Activated gamma-delta T cell treated with Interleukin-2 at 50 U/mL for 16 hours (primary cell): Measurements from ENCODE around the gene ARHGAP21.
A peak's percentile ranks its signal among the peaks of the same experiment; 100 is the strongest.
"Not testable (repeated sequence)": the region's sequence is repeated elsewhere in the genome, so short reads cannot be mapped to it uniquely, and the experiment has no call there.

Source experiments
- DNase-seq: peaks from one replicate; pipeline ENCODE4 v3.0.0-alpha.2; 2020

The ARHGAP21 gene

DNA sequence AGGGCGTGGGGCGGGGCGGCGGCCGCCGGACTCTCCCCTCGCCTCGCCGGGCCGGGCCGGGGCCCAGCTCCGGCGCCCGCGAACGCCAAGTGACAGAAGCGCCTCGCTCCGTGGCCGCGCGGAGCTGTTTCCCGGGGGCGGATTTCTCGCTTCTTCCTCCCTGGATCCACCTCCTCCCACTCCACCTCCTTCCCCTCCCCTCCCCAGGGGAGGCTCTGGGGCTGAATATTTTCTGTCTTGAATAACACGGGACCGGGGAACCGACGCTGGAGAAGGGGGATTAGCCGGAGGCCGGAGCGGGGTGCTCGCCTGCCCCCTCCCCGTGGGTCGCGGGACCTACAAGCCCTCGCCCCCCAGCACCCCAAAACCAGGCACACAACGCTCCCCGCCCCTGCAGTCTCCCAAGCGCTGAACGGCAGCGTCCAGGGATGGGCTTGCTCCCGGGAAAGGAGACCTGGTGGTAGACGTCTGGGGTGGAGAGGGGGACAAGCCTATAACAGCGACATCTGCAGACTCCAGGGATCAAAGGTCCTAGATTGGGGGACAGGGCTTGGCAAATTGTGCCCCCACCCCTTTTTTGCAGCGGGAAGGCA lies at the start of gene ARHGAP21:
ARHGAP21 (minus strand) TSS at position 100 of the 593 bp plus-strand sequence. CDS start 1,988 bp downstream, outside the sequence.
- peak; percentile 16 for DNase-seq

DNA sequence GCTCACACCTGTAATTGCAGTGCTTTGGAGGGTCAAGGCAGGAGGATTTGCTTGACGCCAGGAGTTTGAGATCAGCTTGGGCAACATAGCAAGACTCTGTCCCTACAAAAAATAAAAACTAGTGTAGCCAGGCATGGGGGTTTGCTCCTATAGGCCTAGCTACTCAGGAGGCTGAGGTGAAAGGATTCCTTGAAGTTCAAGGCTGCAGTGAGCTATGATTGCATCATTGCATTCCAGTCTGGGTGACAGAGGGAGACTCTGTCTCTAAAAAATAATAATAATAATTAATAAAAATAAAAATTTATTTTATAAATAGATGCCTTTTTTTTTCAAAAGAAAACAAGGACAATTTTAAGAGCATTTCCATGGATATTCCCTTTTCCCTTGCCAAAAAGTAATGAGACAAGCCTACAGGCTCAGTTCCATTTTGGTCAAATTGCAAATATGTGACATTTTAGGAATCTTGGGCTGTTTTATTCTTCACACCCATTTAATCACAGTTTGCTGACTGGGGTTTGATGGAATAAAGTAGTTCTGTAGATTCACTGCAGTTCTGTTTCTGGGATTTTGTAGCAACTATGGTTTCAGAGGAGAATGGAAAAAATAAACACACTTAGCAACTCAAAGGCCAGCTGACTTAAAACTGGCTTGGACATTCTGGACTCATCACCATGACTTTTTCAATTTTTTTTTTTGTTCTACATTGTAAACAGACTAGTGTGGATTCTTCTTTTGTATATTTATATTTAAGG lies 48.4 kb upstream of the ARHGAP21 start:
- no peak for DNase-seq

DNA sequence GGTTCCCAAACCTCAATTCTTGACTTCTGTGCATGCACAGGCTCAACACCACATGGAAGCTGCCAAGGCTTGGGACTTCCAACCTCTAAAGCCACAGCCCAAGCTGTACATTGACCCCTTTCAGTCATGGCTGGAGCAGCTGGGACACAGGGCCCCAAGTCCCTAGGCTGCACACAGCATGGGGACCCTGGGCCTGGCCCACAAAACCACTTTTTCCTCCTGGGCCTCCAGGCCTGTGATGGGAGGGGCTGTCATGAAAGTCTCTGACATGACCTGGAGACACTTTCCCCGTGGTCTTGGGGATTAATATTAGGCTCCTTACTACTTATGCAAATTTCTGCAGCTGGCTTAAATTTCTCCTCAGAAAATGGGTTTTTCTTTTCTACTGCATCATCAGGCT lies 41.3 kb upstream of the ARHGAP21 start:
- not testable (repeated sequence) for DNase-seq

DNA sequence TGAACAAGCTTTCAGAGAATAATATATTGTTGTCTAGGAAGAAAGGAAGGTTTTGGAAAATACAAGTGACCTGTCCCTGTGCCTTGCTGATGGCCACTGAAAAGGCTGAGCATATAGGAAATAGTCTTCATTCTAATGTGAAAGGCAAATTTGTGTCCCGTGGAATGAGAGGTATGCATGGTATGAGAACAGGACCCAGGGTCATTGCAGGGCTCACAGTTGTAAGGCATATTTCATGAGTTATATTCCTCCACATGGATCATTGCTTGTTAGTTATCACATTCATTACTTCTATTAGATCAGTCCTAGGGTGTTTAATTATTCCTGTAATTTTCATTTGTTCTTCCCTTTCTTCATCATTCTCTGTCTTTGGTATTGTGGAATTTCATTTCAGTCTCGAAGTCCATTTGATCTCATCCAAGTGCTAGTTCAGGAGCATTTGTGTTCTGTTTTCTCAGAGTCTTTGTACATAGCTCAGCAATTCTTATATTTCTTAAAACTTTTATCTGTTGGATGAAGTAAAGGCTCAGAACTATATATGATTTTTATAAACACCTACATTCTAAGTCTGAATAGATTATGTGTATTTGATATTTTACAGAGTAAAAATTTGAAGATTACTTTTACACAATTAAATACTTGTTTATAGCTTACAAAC lies 39.4 kb upstream of the ARHGAP21 start:
- DNase-seq: no peak

DNA sequence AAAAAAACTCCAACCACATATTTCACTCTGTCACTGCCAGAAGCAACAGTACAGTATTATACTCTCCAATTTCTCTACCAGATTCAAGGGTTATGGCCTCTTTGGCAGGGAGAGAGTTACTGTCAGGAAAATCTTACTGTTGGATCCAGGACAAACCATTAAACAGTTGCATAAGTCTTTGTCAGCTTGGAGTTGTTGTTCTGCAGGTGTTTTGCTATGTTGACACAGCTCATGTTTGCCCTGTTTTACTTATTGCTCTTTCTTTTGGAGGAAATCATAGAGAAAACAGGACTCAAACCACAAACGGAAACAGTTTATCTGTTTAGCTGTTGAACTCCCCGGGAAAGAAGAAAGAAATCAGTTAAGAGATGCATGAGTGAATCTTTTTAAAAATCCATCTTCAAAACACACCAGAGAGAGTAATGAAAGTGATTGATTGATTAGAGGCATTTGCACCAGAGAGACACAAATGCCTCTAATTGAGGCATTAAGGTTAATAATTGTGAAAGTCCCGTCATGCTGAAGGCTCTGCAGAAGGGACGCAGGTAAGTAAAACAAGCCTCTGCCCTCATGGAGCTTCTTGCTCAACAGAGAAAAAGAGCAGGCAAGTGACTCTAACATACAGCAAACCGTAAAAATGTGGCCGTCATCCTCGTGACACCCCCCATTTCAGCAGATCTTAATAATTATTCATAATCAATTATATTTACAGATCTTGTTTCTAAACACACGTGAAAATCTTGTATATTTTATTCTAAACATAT lies 38.7 kb upstream of the ARHGAP21 start:
- no peak for DNase-seq

DNA sequence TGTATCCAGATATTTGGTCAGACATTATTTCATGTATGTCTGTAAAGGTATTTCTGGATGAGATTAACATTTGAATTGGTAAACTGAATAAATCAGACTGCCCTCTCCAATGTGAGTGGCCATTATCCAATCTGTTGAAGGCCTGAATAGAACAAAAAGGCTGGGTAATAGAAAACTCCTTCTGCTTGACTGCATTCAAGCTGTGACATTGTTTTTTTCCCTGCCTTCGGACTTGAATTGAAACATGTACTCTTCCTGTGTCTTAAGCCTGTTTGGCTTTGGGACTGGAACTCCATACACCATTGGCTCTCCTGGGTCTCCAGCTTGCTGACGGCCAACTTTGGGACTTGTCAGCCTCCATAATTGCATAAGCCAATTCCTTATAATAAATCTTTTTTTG lies 36.0 kb upstream of the ARHGAP21 start:
- no peak for DNase-seq

DNA sequence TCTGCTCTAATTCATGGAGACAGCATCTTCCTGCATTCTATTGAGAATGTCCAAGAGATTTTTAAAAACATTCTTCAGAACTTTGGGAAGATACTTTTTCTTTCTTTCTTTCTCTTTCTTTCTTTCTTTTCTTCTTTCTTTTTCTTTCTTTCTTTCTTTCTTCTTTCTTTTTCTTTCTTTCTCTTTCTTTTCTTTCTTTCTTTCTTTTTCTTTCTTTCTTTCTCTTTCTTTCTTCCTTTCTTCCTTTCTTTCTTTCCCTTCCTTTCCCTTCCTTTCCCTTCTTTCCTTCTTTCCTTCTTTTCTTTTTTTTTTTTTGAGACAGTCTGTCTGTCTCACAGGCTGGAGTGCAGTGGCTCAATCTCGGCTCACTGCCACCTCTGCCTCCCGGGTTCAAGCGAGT lies 34.6 kb upstream of the ARHGAP21 start:
- DNase-seq: not testable (repeated sequence)

DNA sequence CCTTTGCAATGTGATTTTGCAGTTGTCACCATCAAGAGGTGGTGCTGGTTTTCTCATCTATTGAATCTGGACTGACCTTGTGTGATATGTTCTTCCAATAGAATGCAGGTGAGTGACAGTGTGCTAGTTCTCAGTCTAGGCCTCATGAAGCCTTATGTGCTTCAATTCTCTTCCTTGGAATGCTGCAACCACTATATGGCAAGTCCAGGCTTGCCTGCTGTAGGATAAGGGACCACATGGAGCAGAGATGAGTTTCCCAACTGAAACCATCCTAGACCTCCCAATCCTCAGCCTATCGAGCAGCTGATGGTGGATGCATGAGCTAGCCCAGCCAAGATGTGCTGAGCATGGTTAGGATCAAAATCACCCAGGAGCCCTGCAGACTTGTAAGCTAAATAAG lies 32.6 kb upstream of the ARHGAP21 start:
- DNase-seq: no peak

DNA sequence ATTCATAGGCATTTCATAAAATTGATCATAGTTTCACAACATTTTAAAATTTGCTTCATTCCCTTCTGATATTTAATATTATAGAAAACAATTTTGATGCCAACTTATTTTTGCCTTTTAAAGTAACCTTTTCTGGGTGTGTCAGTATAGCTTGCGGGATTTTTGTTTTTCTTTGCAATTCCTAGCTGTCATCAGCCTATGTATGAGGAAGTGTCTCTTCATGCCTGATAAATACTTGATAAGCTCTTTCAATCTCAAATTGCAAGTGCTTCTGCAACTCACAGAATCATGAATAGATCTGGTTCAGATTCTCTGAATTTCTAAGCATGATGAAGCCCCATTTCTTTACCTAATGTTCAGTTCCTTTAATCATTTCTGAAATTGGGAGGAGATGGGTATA lies 28.0 kb upstream of the ARHGAP21 start:
- DNase-seq: no peak

DNA sequence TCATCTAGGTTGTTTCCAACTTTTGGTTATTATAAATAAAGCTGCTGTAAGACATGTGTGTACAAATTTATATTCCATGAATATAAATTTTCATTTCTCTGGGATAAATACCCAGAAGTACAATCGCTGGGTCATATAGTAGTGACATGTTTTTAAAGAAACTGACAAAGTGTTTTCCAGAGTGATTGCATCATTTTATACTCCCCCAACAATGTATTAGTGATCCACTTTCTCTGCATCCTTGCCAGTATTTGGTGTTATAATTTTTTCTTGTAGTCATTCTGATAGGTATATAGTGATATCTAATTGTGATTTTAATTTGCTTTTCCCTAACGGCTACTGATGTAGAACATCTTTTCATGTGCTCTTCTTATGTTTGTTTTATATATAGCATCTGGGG lies 27.0 kb upstream of the ARHGAP21 start:
- DNase-seq: no peak

DNA sequence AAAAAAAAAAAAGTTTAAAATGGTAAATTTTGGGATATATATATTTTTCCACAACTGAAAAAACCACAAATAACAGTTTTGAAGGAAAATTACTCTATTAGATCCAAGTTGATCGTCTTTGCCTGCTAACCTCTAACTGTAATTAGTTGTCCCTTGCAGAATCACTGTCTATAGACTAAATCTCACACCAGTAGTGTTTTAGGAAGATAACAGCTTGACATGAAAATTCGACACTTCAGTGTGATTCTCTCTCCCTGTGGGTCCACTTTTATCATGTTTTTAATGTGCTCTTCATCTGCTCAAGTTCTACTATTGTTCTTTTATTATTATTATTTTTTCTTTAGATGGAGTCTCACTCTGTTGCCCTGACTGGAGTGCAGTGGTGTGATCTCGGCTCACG lies 24.5 kb upstream of the ARHGAP21 start:
- DNase-seq: no peak

DNA sequence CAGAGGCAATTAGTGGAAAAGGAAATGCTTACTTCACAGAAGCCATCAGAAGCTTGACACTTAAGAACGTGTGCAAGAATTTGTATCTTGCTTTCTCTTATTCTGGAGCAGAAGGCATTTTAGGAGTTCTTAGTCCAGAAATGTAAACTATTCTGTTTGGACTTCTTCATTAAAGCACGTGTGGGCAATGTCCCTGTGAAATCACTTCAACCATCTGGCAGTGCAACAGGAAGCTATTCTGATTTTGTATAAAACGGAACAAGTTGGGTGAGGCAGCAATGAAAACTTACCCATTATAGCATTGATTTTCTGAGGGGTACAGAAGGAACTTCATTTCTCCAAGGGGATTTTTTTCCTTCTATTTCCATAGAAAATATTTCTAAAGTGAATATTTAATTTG lies 21.3 kb upstream of the ARHGAP21 start:
- no peak for DNase-seq

DNA sequence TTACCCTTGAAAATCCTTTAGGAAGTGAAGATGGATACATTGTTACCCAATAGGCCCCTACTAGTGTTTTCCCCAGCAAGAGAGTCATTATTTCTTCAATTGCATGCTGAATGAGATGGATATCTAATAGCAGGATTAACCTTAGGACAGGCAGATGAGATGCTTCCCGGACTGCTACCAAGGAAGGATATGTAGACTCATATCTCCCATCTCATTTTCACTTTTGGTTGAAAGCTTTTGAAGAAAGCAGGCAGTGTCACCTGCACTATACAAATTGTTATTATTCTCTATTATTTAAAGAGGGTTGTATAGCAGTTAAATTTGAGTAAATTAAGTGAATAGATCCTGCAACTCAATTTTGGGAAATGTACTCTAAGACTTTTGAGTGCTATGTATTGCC lies 17.0 kb upstream of the ARHGAP21 start:
- no peak for DNase-seq

DNA sequence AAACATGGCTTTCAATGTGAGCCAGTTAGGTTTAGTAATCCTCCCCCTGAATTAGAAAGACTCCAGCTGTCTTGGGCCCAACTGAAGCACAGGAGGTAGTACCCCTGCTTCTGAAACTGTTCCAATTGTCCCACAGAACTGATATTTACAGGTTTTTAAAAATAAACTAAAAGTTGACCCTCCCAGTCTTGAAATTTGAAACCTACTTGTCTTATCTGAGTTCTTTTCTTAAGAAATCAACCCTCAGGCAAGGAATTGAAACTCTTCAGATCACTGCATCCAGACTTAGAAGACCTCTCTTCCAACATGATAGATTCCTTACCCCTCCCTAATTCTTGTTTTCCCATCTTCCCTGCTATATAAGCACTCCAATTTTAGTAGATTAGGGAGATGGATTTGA lies 13.3 kb upstream of the ARHGAP21 start:
- DNase-seq: no peak

DNA sequence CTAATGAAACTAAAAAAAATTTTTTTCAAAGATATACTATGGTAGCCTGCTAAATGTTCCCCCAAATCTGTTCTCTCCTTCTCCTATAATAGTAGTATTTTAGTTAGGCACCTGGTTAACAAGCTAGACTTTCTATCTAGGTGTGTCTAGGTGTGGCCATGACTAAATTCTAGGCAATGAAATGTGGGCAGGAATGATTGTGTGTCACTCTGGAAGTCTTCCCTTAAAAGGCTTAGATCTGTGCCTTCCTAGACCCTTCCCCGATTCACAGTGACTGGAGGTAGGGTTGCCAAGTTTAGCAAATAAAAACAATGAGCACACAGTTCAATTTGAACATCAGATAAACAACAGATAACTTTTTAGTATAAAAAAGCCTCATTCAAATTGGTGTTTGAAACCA lies 8.3 kb upstream of the ARHGAP21 start:
- no peak for DNase-seq

DNA sequence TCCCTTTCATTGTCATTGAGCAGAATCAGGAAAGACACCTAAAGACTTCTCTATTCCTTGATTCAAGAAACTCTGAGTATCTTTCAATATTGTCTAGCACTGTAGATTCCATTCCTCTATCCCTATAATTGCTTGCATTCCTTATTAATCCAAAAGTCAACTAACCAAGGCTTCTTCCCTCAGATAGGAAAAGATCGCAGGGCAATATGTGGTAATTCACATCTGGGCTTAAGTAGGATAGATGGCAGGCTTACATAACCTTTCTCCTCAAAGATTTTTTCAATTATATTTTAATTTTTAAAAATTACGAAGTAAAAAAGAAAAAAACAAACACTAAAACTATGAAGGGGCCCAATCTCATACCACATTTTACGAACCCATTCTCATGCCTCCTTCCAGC lies 7.1 kb upstream of the ARHGAP21 start:
- no peak for DNase-seq

DNA sequence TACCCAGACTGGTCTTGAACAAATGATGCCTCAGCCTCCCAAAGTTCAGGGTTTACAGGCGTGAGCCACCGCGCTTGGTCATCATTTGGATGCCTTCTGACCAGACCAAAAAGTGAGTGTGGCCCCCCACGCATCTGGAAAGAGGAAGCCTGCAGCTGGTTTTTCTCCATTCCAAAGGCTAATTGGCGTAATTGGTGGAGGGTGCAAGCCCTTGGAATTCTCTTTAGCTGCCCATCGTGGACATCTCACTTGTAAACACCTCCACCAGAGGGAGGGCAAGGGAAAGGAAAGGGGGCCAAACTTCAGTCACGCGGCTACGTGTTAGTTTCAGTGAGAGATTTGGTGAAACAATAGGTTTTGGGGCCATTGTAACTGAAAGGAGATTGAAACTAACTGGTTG lies 4.1 kb upstream of the ARHGAP21 start:
- no peak for DNase-seq

DNA sequence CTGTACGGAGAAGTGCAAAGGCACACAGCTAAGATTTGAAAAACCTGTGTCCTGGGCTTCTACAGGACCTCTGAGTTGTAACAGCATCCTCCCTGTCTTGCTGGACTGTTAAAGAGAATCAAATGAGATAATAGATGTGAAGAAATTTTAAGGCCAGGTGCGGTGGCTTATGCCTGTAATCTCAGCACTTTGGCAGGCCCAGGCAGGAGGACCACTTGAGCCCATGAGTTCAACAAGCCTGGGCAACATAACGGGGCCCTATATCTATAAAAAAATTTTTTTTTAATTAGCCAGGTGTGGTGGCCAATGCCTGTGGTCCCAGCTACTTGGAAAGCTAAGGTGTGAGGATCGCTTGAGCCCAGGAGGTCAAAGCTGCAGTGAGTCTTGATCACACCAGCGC lies 2.9 kb upstream of the ARHGAP21 start:
- no peak for DNase-seq

DNA sequence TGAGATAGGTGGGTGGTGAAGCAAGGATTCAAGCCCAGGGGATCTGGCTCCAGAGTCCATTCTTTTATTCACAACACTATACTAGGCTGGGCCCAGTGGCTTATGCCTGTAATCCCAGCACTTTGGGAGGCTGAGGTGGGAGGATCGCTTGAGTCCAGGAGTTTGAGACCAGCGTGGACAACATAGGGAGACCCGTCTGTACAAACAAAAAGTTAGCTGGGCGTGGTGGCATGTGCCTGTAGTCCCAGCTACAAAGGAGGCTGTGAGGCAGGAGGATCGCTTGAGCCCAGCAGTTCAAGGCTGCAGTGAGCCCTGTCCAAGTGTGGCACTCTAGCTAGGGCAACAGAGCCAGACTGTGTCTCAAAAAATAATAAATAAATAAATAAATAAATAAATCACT lies 2.3 kb upstream of the ARHGAP21 start:
- not testable (repeated sequence) for DNase-seq

DNA sequence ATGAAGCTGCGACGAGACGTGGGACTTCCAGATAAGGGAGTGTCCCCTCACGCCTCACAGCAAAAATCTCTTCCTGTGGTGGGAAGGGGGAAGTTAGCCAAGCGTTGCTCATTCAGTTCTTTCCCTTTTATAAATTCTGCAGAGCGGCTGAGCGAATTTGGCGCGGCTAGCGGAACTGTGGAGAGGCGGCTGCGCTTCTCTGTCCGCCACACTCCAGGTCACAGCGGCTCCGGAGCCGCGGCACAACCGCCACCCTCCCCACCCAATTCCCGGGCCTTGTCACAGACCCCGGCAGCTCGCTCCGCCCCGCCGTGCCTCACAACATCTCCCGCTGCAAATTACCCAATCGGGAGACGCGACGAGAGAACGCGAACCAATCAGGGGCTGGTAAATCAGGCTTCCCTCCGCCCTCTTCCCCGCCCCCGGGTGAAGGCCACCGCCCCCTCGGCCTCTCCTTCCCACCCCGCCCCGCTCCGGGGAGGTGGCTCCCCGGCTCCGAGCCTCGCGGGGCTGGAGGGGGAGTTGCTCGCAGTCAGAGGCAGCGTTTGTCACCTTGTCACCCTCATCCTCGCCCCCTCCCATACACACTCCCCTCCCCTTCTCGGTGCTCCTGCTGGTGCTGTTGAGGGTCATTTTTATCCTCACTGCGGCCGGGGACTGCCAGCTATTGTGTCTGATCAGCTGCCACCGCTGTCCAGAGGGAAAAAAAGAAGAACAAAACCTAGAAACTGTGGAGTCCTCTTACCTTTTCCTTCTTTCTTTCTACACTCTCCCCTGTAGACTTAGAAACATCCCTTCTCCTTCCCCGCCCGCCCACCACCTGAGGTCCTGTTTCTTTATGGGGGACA lies 918 bp upstream of the ARHGAP21 start:
- peak; percentile 94 for DNase-seq

DNA sequence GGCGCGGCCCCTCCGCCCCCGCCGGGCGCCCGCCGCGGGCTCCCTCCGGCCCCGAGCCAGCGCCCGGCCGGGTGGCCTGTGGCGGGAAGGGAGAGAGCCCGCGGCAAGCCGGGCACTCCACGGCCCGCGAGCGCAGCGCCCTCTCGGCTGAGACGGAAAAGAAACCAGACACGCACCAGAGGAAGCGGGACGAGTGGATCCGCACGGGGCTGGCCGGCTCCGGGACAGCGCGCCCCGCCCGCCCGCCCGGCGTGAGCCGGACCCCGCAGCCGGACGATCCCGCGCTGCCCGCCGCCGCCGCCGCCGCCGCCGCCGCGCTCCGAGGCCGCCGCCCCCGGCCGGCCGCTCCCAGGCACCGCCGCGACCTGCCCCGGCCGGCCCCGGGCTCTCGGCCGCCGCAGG lies 300 bp downstream of the ARHGAP21 start:
- DNase-seq: peak; percentile 13

DNA sequence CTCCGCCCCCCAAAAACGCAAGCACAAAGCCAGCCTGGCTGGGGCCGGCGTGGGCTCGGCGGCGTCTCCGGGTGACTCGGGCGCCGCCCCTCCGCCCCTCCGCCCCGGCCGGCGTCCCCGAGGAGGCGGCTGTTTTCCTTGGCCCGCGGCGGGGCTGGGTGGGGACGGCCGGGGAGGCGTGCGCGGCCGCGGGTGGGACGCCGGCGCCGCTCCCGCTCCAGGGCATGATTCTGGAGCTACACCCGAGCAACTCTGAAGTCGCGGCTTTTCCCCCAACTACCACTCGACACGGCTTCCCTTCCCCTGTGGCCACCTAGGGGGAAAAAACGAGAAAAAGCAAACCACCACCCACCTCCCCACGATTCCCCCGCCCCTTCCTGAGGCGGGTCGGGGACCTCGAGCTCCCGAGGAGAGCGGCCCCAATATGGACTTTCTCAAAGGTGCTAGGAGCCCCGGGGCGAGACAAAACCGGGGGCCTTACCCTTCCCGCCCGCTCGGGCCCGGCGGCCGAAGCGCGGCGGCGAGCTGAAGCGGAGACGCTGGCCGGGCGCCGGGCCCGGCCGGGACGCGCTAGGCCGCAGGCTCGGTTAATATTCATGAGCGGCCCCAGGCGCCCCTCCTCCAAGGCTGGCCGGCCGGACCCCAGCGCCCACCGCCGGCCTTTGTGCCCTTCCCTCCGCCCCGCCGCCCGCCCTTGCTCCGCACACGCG lies 856 bp downstream of the ARHGAP21 start:
- DNase-seq: peak; percentile 45
